GM12878 (cell line): ENCODE data around the gene SLC12A9. TPM values are rescaled to one million over a fixed set of nuclear protein-coding genes. Genes with fewer than 3 reads are reported as not detected.

Experiments
- ATAC-seq: fragments of 200-7000 bp; cut with Tn5 transposase; 3 replicates; pipeline ENCODE4 v1.9.1; 2020; ENCODE audit warnings: mild to moderate bottlenecking, moderate library complexity
- BruUV-seq: library from RNA; stranded (reverse); fragments of 400-500 nt; replicated peaks from 2 replicates; lab custom pipeline; 2021; lab: Mats Ljungman, UMichigan
- CTCF ChIA-PET: fragments of 300-600 bp; sonication (Branson Sonifier 250); formaldehyde crosslinking; extraction: SDS; loops from one replicate; lab custom pipeline; 2021; ENCODE audit warnings: inconsistent platforms; lab: Yijun Ruan, JAX
- POLR2A ChIA-PET: fragments of 350-600 bp; formaldehyde crosslinking; extraction: SDS; loops from one replicate; lab custom pipeline; 2021; ENCODE audit warnings: inconsistent platforms; lab: Charles Lee
- RAD21 ChIA-PET: fragments of 300-600 bp; sonication (Branson Sonifier 250); formaldehyde crosslinking; loops from one replicate; lab custom pipeline; 2023; ENCODE audit warnings: antibody characterized with exemption; ENCODE audit not compliant: unreplicated experiment; lab: Charles Lee
- SMC1A ChIA-PET: fragments of 300-600 bp; sonication (Branson Sonifier 250); formaldehyde crosslinking; loops from one replicate; lab custom pipeline; 2023; ENCODE audit not compliant: unreplicated experiment, uncharacterized antibody; lab: Charles Lee
- DNase-seq: peaks from one replicate; pipeline ENCODE4 v3.0.0-alpha.2; 2011; ENCODE audit warnings: low read depth, low spot score
- FAIRE-seq: peaks from 3 replicates; lab custom pipeline; 2011; peaks lifted over from hg19 to GRCh38; lab: Jason Lieb, UNC
- H2AFZ ChIP-seq: 2 replicates; pipeline ENCODE4 v1.6.0; 2011; ENCODE audit warnings: low read depth, low read length, control low read depth; ENCODE audit not compliant: control insufficient read depth
- H3K27ac ChIP-seq: 2 replicates; pipeline ENCODE4 v1.5.1; 2011; ENCODE audit warnings: control low read depth; ENCODE audit not compliant: control insufficient read depth, insufficient read depth
- H3K27me3 ChIP-seq, 2 experiments: replicated peaks in 1 of 2; 2 replicates each; pipeline versions ENCODE4 v1.6.0 to v1.6.1; 2011; ENCODE audit warnings: low read length in 1 of 2; ENCODE audit not compliant: control insufficient read depth in 2 of 2, insufficient read depth in 2 of 2
- H3K36me3 ChIP-seq, 2 experiments: 2 replicates each; pipeline ENCODE4 v1.5.1; 2011; ENCODE audit warnings: low read length in 1 of 2; ENCODE audit not compliant: control insufficient read depth in 2 of 2, insufficient read depth in 2 of 2
- H3K4me1 ChIP-seq: 2 replicates; pipeline ENCODE4 v1.6.1; 2011; ENCODE audit warnings: mild to moderate bottlenecking, low read length, moderate library complexity, mixed read lengths; ENCODE audit not compliant: control insufficient read depth, insufficient read depth
- H3K4me2 ChIP-seq: 2 replicates; pipeline ENCODE4 v1.6.0; 2011; ENCODE audit warnings: control low read depth; ENCODE audit not compliant: control insufficient read depth, insufficient read depth
- H3K4me3 ChIP-seq: fragments of 200-600 bp; sonication (generic); 2 replicates; pipeline ENCODE4 v1.5.1; 2016
- H3K79me2 ChIP-seq: 2 replicates; pipeline ENCODE4 v1.6.0; 2011; ENCODE audit warnings: low read length; ENCODE audit not compliant: control insufficient read depth, insufficient read depth
- H3K9ac ChIP-seq: 2 replicates; pipeline ENCODE4 v1.8.0; 2011; ENCODE audit warnings: low read length, control low read depth, mixed read lengths; ENCODE audit not compliant: control insufficient read depth, insufficient read depth
- H3K9me3 ChIP-seq: replicated peaks from 3 replicates; pipeline ENCODE4 v1.5.1; 2011; ENCODE audit warnings: mild to moderate bottlenecking, low read length; ENCODE audit not compliant: control insufficient read depth, insufficient read depth
- H4K20me1 ChIP-seq: 2 replicates; pipeline ENCODE4 v1.6.0; 2011; ENCODE audit not compliant: control insufficient read depth, insufficient read depth
- BMI1 ChIP-seq: fragments of 450-650 bp; IDR thresholded peaks from 2 replicates; pipeline ENCODE4 v1.6.1; 2016; ENCODE audit warnings: mild to moderate bottlenecking, moderate library complexity, borderline replicate concordance
- CBX5 ChIP-seq: sonication (generic); IDR thresholded peaks from 2 replicates; pipeline ENCODE4 v1.6.1; 2016; ENCODE audit warnings: low read depth, moderate library complexity, mild to moderate bottlenecking, inconsistent platforms
- MYB ChIP-seq: fragments of 150-350 bp; IDR thresholded peaks from 2 replicates; pipeline ENCODE4 v1.6.1; 2014; ENCODE audit warnings: mild to moderate bottlenecking, low read depth, low read length, borderline replicate concordance
- NFYB ChIP-seq: IDR thresholded peaks from 2 replicates; pipeline ENCODE4 v1.6.1; 2011; ENCODE audit warnings: low read depth, mild to moderate bottlenecking, low read length, improper control_type of control experiment, moderate library complexity; ENCODE audit not compliant: insufficient read depth
- WRNIP1 ChIP-seq: IDR thresholded peaks from 2 replicates; pipeline ENCODE4 v1.6.1; 2011; ENCODE audit warnings: low read depth, low read length, improper control_type of control experiment, borderline replicate concordance
- WGBS: methylation state at CpG from one replicate; pipeline ENCODE4 v1.1.6; 2016; ENCODE audit warnings: low lambda C conversion rate; ENCODE audit not compliant: insufficient replicate concordance, insufficient coverage; ENCODE audit errors: missing lambda C conversion rate; 5-methylcytosine and 5-hydroxymethylcytosine counted together
- in situ Hi-C: fragments of 300-500 bp; cut with MboI; formaldehyde crosslinking; loops from 9 replicates; pipeline ENCODE4 v1.14.3; 2018; ENCODE audit warnings: mixed read lengths
- intact Hi-C: fragments of 100-400 bp; cut with micrococcal nuclease; formaldehyde crosslinking; loops from one replicate; pipeline ENCODE4 v1.14.2; 2022; ENCODE audit not compliant: unreplicated experiment
- polyA plus RNA-seq, 11 experiments: library from polyadenylated mRNA; depleted of rRNA in 4 of 11; unstranded in 6 of 11; stranded (reverse) in 5 of 11; fragments of >200 nt; fragmentation: Nextera tagmentation in 4 of 11; fragmentation: Illumina TruSeq in 1 of 11; extraction: Ambion mirVana in 4 of 11; extraction: Trizol in 1 of 11; gene quantifications; 1 replicate in 1 of 11; 2 replicates in 10 of 11; pipeline versions ENCODE4 v1.2.1 to v1.2.3, GENCODE V29; 2011 to 2016; ENCODE audit warnings: inconsistent platforms in 2 of 11, missing spikeins in 2 of 11, low read depth in 1 of 11
- total RNA-seq, 4 experiments: library from RNA; depleted of rRNA in 3 of 4; stranded (reverse); fragments of >200 nt in 3 of 4; fragmentation: Illumina TruSeq in 1 of 4; extraction: Trizol in 1 of 4; gene quantifications; 2 replicates each; pipeline versions ENCODE4 v1.2.1 to v1.2.3, GENCODE V29; 2013 to 2021

Gene SLC12A9
- total and polyA plus RNA-seq, 10 of the 15 experiments (the other 5 are each of a cell fraction or from before 2014, with no cell fraction given): 0.24 to 18.5 (median 9.4) TPM

DNA sequence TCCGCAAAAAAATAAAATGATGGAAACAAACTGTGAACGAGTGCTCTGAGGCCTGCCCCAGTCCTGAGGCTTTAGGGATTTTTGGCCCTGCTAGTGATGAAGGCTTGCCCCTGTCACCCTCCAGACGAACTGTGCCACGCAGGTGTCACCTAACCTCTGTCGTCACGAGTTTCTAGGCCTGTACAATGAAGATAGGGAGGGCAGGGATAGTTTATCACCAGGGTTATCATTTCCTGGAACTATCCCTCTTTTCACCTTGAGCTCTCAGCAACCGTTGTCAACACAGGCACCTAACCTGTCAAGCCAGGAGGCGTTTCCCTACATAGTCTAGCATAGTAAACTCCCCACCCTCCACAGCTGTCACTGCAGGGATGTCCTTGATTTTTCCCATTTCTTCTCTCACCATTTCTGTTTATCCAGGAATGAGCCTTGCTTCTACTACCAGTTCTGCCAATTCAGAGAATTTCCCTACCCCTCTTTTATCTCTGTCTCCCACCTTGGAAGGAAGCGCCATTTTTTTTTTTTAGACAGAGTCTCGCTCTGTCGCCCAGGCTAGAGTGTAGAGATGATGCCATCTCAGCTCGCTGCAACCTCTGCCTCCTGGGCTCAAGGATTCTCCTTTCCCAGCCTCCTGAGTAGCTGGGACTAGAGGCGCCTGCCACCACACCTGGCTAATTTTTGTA is 45.4 kb downstream of the SLC12A9 start:
- Histone ChIP-seq H3K27ac (no peak overlapping the region), H3K4me2 (no peak overlapping the region), H3K9ac (no peak overlapping the region), H4K20me1 (no peaks in the 10 kb centered on the region), H3K4me1 (peaks cover 7% of the 10 kb centered on the region), H2AFZ (no peak overlapping the region), H3K79me2 (no peaks in the 10 kb centered on the region), H3K4me3 (no peak overlapping the region), H3K27me3 (peaks cover 6 to 7% of the 10 kb centered on the region in 2 experiments), H3K36me3 (no peaks in the 10 kb centered on the region), H3K9me3 (no peaks in the 10 kb centered on the region)
- in situ Hi-C loops (no loop called here), intact Hi-C loops (loop anchor here (1.0 kb wide), 1 partner anchor 161 kb away; no protein-coding TSS in a partner anchor)
- POLR2A ChIA-PET: no interaction called here
- WGBS: 34% methylated on average over 13 of the region's 13 CpGs
- FAIRE-seq: no peak
- CTCF ChIA-PET: interaction anchor here (0.6 to 5.5 kb wide), 8 partner anchors 12 to 241 kb away, joined by 3 to 40 read pairs (median 4); no protein-coding TSS in a partner anchor
- no TSS peak for BruUV-seq
- ATAC-seq: no peak
- SMC1A ChIA-PET: interaction anchor here (0.6 to 2.9 kb wide), 3 partner anchors 161 to 1082 kb away, joined by 3 to 12 read pairs (median 3); no protein-coding TSS in a partner anchor
- no peak for TF ChIP-seq WRNIP1
- RAD21 ChIA-PET: interaction anchor here (1.5 kb wide), 1 partner anchor 161 kb away, joined by 4 read pairs; no protein-coding TSS in a partner anchor
- DNase-seq: no peak

DNA sequence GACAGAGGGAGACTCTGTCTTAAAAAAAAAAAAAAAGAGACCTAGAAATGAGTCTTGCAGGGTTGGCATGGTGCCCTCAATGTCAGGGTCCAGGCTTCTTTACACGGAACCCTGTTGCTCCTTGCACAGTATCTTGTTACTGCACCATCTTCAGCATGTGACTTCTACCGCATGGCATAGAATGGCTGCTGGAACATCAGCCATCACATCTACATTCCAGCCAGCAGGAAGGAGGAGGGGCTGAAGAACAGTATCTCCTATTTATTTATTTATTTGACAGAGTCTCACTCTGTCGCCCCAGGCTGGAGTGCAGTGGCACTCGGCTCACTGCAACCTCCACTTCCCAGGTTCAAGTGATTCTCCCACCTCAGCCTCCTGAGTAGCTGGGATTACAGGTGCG is 46.9 kb downstream of the SLC12A9 start:
- CTCF ChIA-PET: interaction anchor here (0.6 to 5.5 kb wide), 7 partner anchors 13 to 584 kb away, joined by 3 to 40 read pairs (median 3); no protein-coding TSS in a partner anchor
- Histone ChIP-seq H3K4me3 (no peak overlapping the region), H3K9ac (no peak overlapping the region), H3K4me1 (peaks cover 7% of the 10 kb centered on the region), H3K27ac (no peak overlapping the region), H3K4me2 (no peak overlapping the region), H2AFZ (no peak overlapping the region), H3K36me3 (no peaks in the 10 kb centered on the region), H3K9me3 (no peaks in the 10 kb centered on the region), H4K20me1 (no peaks in the 10 kb centered on the region), H3K27me3 (peaks cover 6 to 7% of the 10 kb centered on the region in 2 experiments), H3K79me2 (no peaks in the 10 kb centered on the region)
- ATAC-seq (no peak), FAIRE-seq (no peak), DNase-seq (no peak)
- intact Hi-C loops (no loop called here), in situ Hi-C loops (no loop called here)
- POLR2A ChIA-PET: interaction anchor here (0.7 kb wide), 1 partner anchor 118 kb away, joined by 3 read pairs; no protein-coding TSS in a partner anchor
- no TSS peak for BruUV-seq
- SMC1A ChIA-PET: interaction anchor here (1.0 to 2.9 kb wide), 2 partner anchors 76 to 159 kb away, joined by 3 to 12 read pairs; no protein-coding TSS in a partner anchor
- no peak for TF ChIP-seq BMI1
- TF ChIP-seq CBX5: no peak
- TF ChIP-seq MYB: no peak
- TF ChIP-seq NFYB: no peak
- WGBS: 82% methylated on average over 5 of the region's 5 CpGs
- RAD21 ChIA-PET: no interaction called here
